Activated naive CD4-positive, alpha-beta T cell treated with anti-CD3 and anti-CD28 coated beads, Interleukin-2, amount 50 U/mL, for 24 hours (primary cell): ENCODE measurements around the gene ADPRH.
"Not testable (repeated sequence)": the region's sequence is repeated elsewhere in the genome, so short reads cannot be mapped to it uniquely, and the experiment has no call there.

ENCODE experiments used
- H3K27ac Mint-ChIP-seq: one replicate; pipeline ENCODE4 v1.8.0; 2021; ENCODE audit warnings: mild to moderate bottlenecking, mixed read lengths
- H3K27me3 Mint-ChIP-seq: one replicate; pipeline ENCODE4 v1.8.0; 2021; ENCODE audit warnings: mixed read lengths
- H3K36me3 Mint-ChIP-seq: one replicate; pipeline ENCODE4 v1.8.0; 2021; ENCODE audit warnings: mixed read lengths
- H3K4me1 Mint-ChIP-seq: one replicate; pipeline ENCODE4 v1.8.0; 2021; ENCODE audit warnings: mixed read lengths
- H3K4me3 Mint-ChIP-seq: one replicate; pipeline ENCODE4 v1.8.0; 2021; ENCODE audit warnings: mild to moderate bottlenecking, mixed read lengths
- H3K9me3 Mint-ChIP-seq: one replicate; pipeline ENCODE4 v1.8.0; 2021; ENCODE audit warnings: mixed read lengths

The ADPRH gene

GRCh38 chr3:119579366-119580066, at the start of gene ADPRH:
TSS of gene ADPRH (plus strand) at chr3:119579492. CDS start at chr3:119582170, 2,678 bp downstream.
- Mint-ChIP-seq H3K27ac (no peak within 1 kb of the TSS), H3K9me3 (no peaks in the 10 kb centered on the region), H3K4me3 (peak within 1 kb of the TSS; percentile 91), H3K27me3 (peaks cover 14% of the 10 kb centered on the region), H3K36me3 (no peaks in the 10 kb centered on the region), H3K4me1 (peaks cover 15% of the 10 kb centered on the region)

DNA sequence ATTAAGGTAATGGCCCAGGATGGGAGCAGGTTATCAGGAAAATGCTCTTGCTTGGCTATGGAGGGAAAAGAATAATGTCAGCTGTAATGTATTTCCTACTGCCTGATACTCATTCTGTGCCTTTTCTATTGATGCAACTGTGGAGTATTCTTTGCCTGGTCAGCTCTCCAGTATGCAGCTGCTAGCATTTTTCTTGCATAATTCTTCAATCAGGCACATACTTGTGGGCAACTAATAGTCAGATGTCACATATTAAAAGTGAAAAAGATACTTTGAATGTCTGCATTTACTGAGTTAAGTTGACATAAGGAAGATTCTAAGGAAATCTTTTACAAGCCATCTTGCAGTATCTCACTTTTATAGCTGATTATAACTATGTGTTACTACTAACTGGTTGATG, 49.4 kb upstream of the ADPRH start:
- H3K27me3 Mint-ChIP-seq = no peaks in the 10 kb centered on the region
- H3K9me3 Mint-ChIP-seq = no peaks in the 10 kb centered on the region
- H3K36me3 Mint-ChIP-seq = peaks cover 5% of the 10 kb centered on the region
- H3K4me1 Mint-ChIP-seq = no peaks in the 10 kb centered on the region
- no peak overlapping the region for H3K4me3 Mint-ChIP-seq
- no peak overlapping the region for H3K27ac Mint-ChIP-seq

- Mint-ChIP-seq H3K27me3 (no peaks in the 10 kb centered on the region), H3K36me3 (peaks cover 5% of the 10 kb centered on the region), H3K4me3 (no peak overlapping the region), H3K27ac (no peak overlapping the region), H3K4me1 (no peaks in the 10 kb centered on the region), H3K9me3 (no peaks in the 10 kb centered on the region)
Observed at GRCh38 chr3:119530456-119530855, 48.8 kb upstream of the ADPRH start.

- Mint-ChIP-seq H3K4me3 (no peak overlapping the region), H3K9me3 (no peaks in the 10 kb centered on the region), H3K27me3 (no peaks in the 10 kb centered on the region), H3K36me3 (peaks cover 3% of the 10 kb centered on the region), H3K27ac (no peak overlapping the region), H3K4me1 (no peaks in the 10 kb centered on the region)
Observed at GRCh38 chr3:119531151-119531550, 48.1 kb upstream of the ADPRH start.

GRCh38 chr3:119534296-119534695, 45.0 kb upstream of the ADPRH start:
- H3K36me3 Mint-ChIP-seq = no peaks in the 10 kb centered on the region
- no peak overlapping the region for H3K4me3 Mint-ChIP-seq
- no peaks in the 10 kb centered on the region for H3K9me3 Mint-ChIP-seq
- H3K27ac Mint-ChIP-seq = no peak overlapping the region
- no peaks in the 10 kb centered on the region for H3K4me1 Mint-ChIP-seq
- H3K27me3 Mint-ChIP-seq = no peaks in the 10 kb centered on the region

DNA sequence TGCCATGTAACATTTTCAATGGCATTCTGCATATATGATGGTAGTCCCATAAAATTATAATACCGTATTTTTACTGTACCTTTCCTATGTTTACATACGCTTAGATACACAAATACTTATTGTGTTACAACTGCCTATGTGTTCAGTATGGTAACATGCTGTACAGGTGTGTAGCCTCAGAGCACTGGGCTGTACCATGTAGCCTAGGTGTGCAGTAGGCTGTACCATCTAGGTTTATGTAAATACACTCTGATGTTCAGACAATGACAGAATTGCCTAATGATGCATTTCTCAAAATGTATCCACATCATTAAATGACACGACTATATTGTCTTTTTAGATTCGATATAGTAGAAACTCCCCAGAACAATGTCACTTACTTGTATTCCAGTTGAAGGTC, 42.5 kb upstream of the ADPRH start:
- H3K4me1 Mint-ChIP-seq = no peaks in the 10 kb centered on the region
- no peak overlapping the region for H3K27ac Mint-ChIP-seq
- no peaks in the 10 kb centered on the region for H3K9me3 Mint-ChIP-seq
- H3K27me3 Mint-ChIP-seq = no peaks in the 10 kb centered on the region
- H3K36me3 Mint-ChIP-seq = no peaks in the 10 kb centered on the region
- H3K4me3 Mint-ChIP-seq = no peak overlapping the region

GRCh38 chr3:119538772-119539171, 40.5 kb upstream of the ADPRH start:
- Mint-ChIP-seq H3K27ac (no peak overlapping the region), H3K27me3 (no peaks in the 10 kb centered on the region), H3K4me3 (no peak overlapping the region), H3K9me3 (no peaks in the 10 kb centered on the region), H3K4me1 (no peaks in the 10 kb centered on the region), H3K36me3 (no peaks in the 10 kb centered on the region)

GRCh38 chr3:119541547-119541946, 37.7 kb upstream of the ADPRH start:
- Mint-ChIP-seq H3K27ac (no peak overlapping the region), H3K4me3 (no peak overlapping the region), H3K9me3 (no peaks in the 10 kb centered on the region), H3K27me3 (no peaks in the 10 kb centered on the region), H3K36me3 (no peaks in the 10 kb centered on the region), H3K4me1 (no peaks in the 10 kb centered on the region)

DNA sequence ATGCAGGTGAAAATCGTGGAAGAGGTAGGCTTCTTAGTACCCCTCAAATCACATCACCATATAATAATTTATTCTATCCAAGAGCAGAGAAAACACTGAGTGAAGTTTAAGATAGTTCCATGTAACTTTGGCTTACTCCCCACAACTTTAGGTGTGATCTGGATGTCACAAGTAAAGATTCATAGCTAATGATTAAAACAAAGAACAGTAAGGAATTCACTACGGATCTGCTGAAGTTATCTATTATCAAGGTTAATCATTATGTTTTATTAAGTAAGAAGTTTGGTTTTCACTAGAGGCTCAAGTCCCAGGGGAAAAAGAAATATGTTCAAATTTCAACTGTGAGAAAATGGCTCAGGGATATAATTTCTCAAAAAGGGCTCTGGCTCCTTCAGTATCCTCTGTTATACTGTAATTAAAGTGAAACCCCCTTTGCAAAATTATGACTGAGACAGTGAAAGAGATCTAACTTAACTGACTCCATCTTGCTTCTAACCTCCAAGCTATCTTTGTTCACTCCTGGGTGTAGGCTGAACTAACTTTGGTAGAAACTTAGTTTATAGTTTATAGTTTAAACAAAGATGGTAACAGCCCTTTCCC, 37.0 kb upstream of the ADPRH start:
- H3K27me3 Mint-ChIP-seq = no peaks in the 10 kb centered on the region
- no peak overlapping the region for H3K4me3 Mint-ChIP-seq
- no peak overlapping the region for H3K27ac Mint-ChIP-seq
- H3K9me3 Mint-ChIP-seq = no peaks in the 10 kb centered on the region
- no peaks in the 10 kb centered on the region for H3K4me1 Mint-ChIP-seq
- H3K36me3 Mint-ChIP-seq = no peaks in the 10 kb centered on the region

DNA sequence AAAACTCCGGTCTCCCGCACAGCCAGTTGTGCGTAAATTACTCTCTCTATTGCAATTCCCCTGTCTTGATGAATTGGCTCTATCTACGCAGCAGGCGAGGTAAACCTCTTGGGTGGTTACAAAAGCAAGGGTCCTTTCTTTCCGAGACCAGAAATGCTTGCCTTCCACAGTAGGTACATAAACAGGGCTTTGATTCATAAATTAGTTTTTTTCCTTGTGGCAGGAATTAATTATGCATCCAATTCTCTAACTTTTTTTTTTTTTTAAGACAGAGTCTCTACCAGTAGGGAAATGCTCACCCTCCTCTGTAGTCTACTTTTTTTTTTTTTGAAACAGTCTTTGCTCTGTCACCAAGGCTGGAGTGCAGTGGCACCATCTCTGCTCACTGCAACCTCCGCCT, 36.1 kb upstream of the ADPRH start:
- Mint-ChIP-seq H3K4me3 (no peak overlapping the region), H3K27ac (no peak overlapping the region), H3K27me3 (no peaks in the 10 kb centered on the region), H3K4me1 (no peaks in the 10 kb centered on the region), H3K9me3 (no peaks in the 10 kb centered on the region), H3K36me3 (no peaks in the 10 kb centered on the region)

GRCh38 chr3:119547227-119547626, 32.1 kb upstream of the ADPRH start:
- Mint-ChIP-seq H3K4me3 (no peak overlapping the region), H3K4me1 (no peaks in the 10 kb centered on the region), H3K36me3 (no peaks in the 10 kb centered on the region), H3K27ac (no peak overlapping the region), H3K9me3 (no peaks in the 10 kb centered on the region), H3K27me3 (no peaks in the 10 kb centered on the region)

GRCh38 chr3:119548341-119548740, 31.0 kb upstream of the ADPRH start:
- no peak overlapping the region for H3K4me3 Mint-ChIP-seq
- H3K9me3 Mint-ChIP-seq = no peaks in the 10 kb centered on the region
- no peaks in the 10 kb centered on the region for H3K27me3 Mint-ChIP-seq
- H3K36me3 Mint-ChIP-seq = no peaks in the 10 kb centered on the region
- no peak overlapping the region for H3K27ac Mint-ChIP-seq
- no peaks in the 10 kb centered on the region for H3K4me1 Mint-ChIP-seq

DNA sequence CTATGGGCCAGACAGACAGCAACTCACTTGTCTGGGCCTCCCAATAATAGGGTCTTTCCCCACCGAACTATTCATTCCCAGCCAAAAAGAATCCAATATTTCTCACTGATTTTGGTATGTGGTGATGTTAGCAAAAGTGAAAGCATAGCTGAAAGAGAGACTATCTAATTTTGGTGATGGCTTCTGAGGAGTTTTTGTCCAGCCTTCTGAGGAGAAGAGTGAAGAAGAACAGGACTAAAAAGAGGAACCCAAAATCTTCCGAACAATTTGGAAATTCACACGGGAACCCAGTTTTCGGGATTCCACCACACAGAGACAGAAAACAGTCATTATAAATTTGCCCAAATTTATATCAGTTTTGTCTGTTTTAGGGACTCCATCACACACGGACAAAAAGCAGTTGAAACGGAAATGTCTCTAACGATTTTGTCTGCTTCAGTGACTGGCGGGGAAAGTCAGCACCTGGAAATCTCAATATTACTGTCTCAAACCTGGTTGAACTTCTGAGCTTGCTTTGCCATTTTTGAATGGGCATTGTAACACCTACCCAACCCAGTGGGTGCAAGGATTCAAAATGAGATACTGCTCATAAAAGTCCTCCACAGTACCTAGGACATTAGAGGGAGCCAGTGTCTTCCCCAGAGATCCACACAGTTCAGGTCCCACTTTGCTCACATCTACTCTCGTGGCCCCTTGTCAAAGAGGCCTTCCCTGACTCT, 28.9 kb upstream of the ADPRH start:
- H3K4me3 Mint-ChIP-seq = no peak overlapping the region
- no peaks in the 10 kb centered on the region for H3K36me3 Mint-ChIP-seq
- no peak overlapping the region for H3K27ac Mint-ChIP-seq
- no peaks in the 10 kb centered on the region for H3K4me1 Mint-ChIP-seq
- H3K27me3 Mint-ChIP-seq = no peaks in the 10 kb centered on the region
- no peaks in the 10 kb centered on the region for H3K9me3 Mint-ChIP-seq

DNA sequence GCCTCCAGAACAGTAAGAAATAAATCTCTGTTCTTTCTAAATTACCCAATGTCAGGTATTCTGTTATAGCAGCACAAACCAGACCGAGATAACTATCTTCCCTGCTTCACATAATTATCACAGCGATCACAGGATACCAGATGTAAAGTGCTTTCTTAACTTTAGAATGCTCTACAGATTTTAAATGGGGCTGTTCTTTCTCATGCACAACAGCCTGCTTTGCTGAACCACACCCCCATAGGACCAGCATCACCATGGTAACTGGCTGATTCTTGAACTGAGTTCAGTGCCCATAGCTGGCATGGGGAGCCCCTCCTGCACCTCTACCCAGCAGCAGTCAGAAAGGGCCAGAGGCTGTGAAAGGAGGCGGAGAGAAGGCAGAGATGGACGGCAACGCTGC, 27.7 kb upstream of the ADPRH start:
- no peaks in the 10 kb centered on the region for H3K9me3 Mint-ChIP-seq
- no peaks in the 10 kb centered on the region for H3K27me3 Mint-ChIP-seq
- no peak overlapping the region for H3K27ac Mint-ChIP-seq
- H3K4me1 Mint-ChIP-seq = no peaks in the 10 kb centered on the region
- no peak overlapping the region for H3K4me3 Mint-ChIP-seq
- no peaks in the 10 kb centered on the region for H3K36me3 Mint-ChIP-seq

GRCh38 chr3:119552928-119553327, 26.4 kb upstream of the ADPRH start:
- H3K27ac Mint-ChIP-seq, H3K4me1 Mint-ChIP-seq, H3K4me3 Mint-ChIP-seq, H3K27me3 Mint-ChIP-seq, H3K36me3 Mint-ChIP-seq, H3K9me3 Mint-ChIP-seq: not testable (repeated sequence)

GRCh38 chr3:119553823-119554415, 25.4 kb upstream of the ADPRH start:
- no peak overlapping the region for H3K27ac Mint-ChIP-seq
- H3K36me3 Mint-ChIP-seq = no peaks in the 10 kb centered on the region
- H3K4me3 Mint-ChIP-seq = no peak overlapping the region
- no peaks in the 10 kb centered on the region for H3K9me3 Mint-ChIP-seq
- no peaks in the 10 kb centered on the region for H3K27me3 Mint-ChIP-seq
- peaks cover 4% of the 10 kb centered on the region for H3K4me1 Mint-ChIP-seq
